Central memory CD4-positive, alpha-beta T cell (primary cell): Measurements from ENCODE around the gene PPP1R1C.

Source experiments
- DNase-seq: peaks from one replicate; pipeline ENCODE4 v3.0.0; 2022

Gene PPP1R1C

GRCh38 chr2:182064019-182064778 is 78.5 kb downstream of the PPP1R1C start:
- no peak for DNase-seq

- DNase-seq, result no peak
Observed at GRCh38 chr2:182066400-182067087, 80.9 kb downstream of the PPP1R1C start.

- no peak for DNase-seq
Observed at GRCh38 chr2:182067393-182067792, 81.7 kb downstream of the PPP1R1C start.

GRCh38 chr2:182068811-182069210 is 83.2 kb downstream of the PPP1R1C start:
- no peak for DNase-seq

GRCh38 chr2:182069416-182069815 is 83.8 kb downstream of the PPP1R1C start:
- DNase-seq, result no peak

GRCh38 chr2:182069908-182070307 is 84.3 kb downstream of the PPP1R1C start:
- no peak for DNase-seq

- DNase-seq, result no peak
Observed at GRCh38 chr2:182070736-182071135, 85.1 kb downstream of the PPP1R1C start.

GRCh38 chr2:182072861-182073260 is 87.2 kb downstream of the PPP1R1C start:
- no peak for DNase-seq

GRCh38 chr2:182073613-182074012 is 88.0 kb downstream of the PPP1R1C start:
- DNase-seq, result no peak

- DNase-seq, result no peak
Observed at GRCh38 chr2:182077023-182077422, 91.4 kb downstream of the PPP1R1C start.

GRCh38 chr2:182077448-182078142 is 91.9 kb downstream of the PPP1R1C start:
- no peak for DNase-seq

- DNase-seq, result no peak
Observed at GRCh38 chr2:182078988-182079602, 93.4 kb downstream of the PPP1R1C start.

- no peak for DNase-seq
Observed at GRCh38 chr2:182080493-182080892, 94.8 kb downstream of the PPP1R1C start.

GRCh38 chr2:182081602-182082260 is 96.1 kb downstream of the PPP1R1C start:
- no peak for DNase-seq

GRCh38 chr2:182088681-182089320 is 103.1 kb downstream of the PPP1R1C start:
- no peak for DNase-seq

- no peak for DNase-seq
Observed at GRCh38 chr2:182090486-182090885, 104.8 kb downstream of the PPP1R1C start.

GRCh38 chr2:182097571-182098164 is 112.0 kb downstream of the PPP1R1C start:
- DNase-seq, result no peak

GRCh38 chr2:182098648-182099047 is 113.0 kb downstream of the PPP1R1C start:
- no peak for DNase-seq

GRCh38 chr2:182101263-182101662 is 115.6 kb downstream of the PPP1R1C start:
- no peak for DNase-seq

GRCh38 chr2:182103526-182103925 is 117.9 kb downstream of the PPP1R1C start:
- no peak for DNase-seq

- no peak for DNase-seq
Observed at GRCh38 chr2:182110347-182110746, 124.7 kb downstream of the PPP1R1C start.

- no peak for DNase-seq
Observed at GRCh38 chr2:182113334-182113733, 127.7 kb downstream of the PPP1R1C start.
